Neural progenitor cell (in vitro differentiated cells): ENCODE results near the gene NDOR1. TPM values are rescaled to one million over a fixed set of nuclear protein-coding genes. Genes with fewer than 3 reads are reported as not detected.

Source experiments
- DNase-seq: peaks from one replicate; pipeline ENCODE4 v3.0.0-alpha.2; 2016; ENCODE audit warnings: low spot score
- H2AFZ ChIP-seq: fragments of 200-600 bp; sonication (generic); replicated peaks from 2 replicates; pipeline ENCODE4 v1.6.1; 2016; ENCODE audit warnings: antibody characterized with exemption
- H3F3A ChIP-seq: fragments of 200-600 bp; sonication (generic); 2 replicates; pipeline ENCODE4 v1.6.1; 2016; ENCODE audit warnings: antibody characterized with exemption, low read depth
- H3K27ac ChIP-seq: fragments of 200-600 bp; sonication (generic); 2 replicates; pipeline ENCODE4 v1.5.1; 2016; ENCODE audit warnings: mild to moderate bottlenecking
- H3K27me3 ChIP-seq: fragments of 200-600 bp; sonication (generic); 2 replicates; pipeline ENCODE4 v1.6.1; 2016; ENCODE audit warnings: mild to moderate bottlenecking, moderate library complexity
- H3K36me3 ChIP-seq: fragments of 200-600 bp; sonication (generic); 2 replicates; pipeline ENCODE4 v1.5.1; 2016
- H3K4me1 ChIP-seq: fragments of 200-600 bp; sonication (generic); 2 replicates; pipeline ENCODE4 v1.6.1; 2016; ENCODE audit warnings: mixed run types
- H3K4me2 ChIP-seq: fragments of 200-600 bp; sonication (generic); 2 replicates; pipeline ENCODE4 v1.6.1; 2016
- H3K4me3 ChIP-seq: fragments of 200-600 bp; sonication (generic); 2 replicates; pipeline ENCODE4 v1.5.1; 2016
- H3K79me2 ChIP-seq: fragments of 200-600 bp; sonication (generic); 2 replicates; pipeline ENCODE4 v1.6.1; 2016; ENCODE audit warnings: low read depth
- H3K9ac ChIP-seq: fragments of 200-600 bp; sonication (generic); 2 replicates; pipeline ENCODE4 v1.6.1; 2016
- H3K9me3 ChIP-seq: fragments of 200-600 bp; sonication (generic); 2 replicates; pipeline ENCODE4 v1.5.1; 2016; ENCODE audit warnings: low read depth
- H4K20me1 ChIP-seq: fragments of 200-600 bp; sonication (generic); 2 replicates; pipeline ENCODE4 v1.6.1; 2016; ENCODE audit warnings: low read depth
- H3K27ac Mint-ChIP-seq: 3 replicates; pipeline ENCODE4 v1.8.0; 2021; ENCODE audit warnings: mixed read lengths
- H3K27me3 Mint-ChIP-seq: 2 replicates; pipeline ENCODE4 v1.8.0; 2022; ENCODE audit warnings: low read depth, mild to moderate bottlenecking, inconsistent platforms, moderate library complexity, mixed read lengths; ENCODE audit not compliant: insufficient read depth
- H3K36me3 Mint-ChIP-seq: 3 replicates; pipeline ENCODE4 v1.8.0; 2021; ENCODE audit warnings: mixed read lengths
- H3K4me1 Mint-ChIP-seq: 3 replicates; pipeline ENCODE4 v1.8.0; 2021; ENCODE audit warnings: mixed read lengths
- H3K4me3 Mint-ChIP-seq: 3 replicates; pipeline ENCODE4 v1.8.0; 2021; ENCODE audit warnings: mild to moderate bottlenecking, moderate library complexity, mixed read lengths
- H3K9me3 Mint-ChIP-seq: 3 replicates; pipeline ENCODE4 v1.8.0; 2020; ENCODE audit warnings: mixed read lengths
- CTCF ChIP-seq: fragments of 200-600 bp; sonication (generic); IDR thresholded peaks from 2 replicates; pipeline ENCODE4 v1.5.1; 2017; ENCODE audit warnings: antibody characterized with exemption, mild to moderate bottlenecking
- EZH2 ChIP-seq: fragments of 200-600 bp; sonication (generic); IDR thresholded peaks from 2 replicates; pipeline ENCODE4 v1.6.1; 2017; ENCODE audit warnings: antibody characterized with exemption, mild to moderate bottlenecking, moderate library complexity
- EZH2phosphoT487 ChIP-seq: fragments of 200-600 bp; sonication (generic); IDR thresholded peaks from 2 replicates; pipeline ENCODE4 v1.6.1; 2017; ENCODE audit warnings: antibody characterized with exemption
- total RNA-seq: library from RNA; depleted of rRNA; stranded (reverse); fragments of >200 nt; gene quantifications from 2 replicates; pipeline ENCODE4 v1.2.3, GENCODE V29; 2015; ENCODE audit warnings: low replicate concordance

Gene NDOR1
- total RNA-seq, 1 donor from 2014 or later = 5.1 TPM

- Histone ChIP-seq H4K20me1 (peaks cover 27% of the 10 kb centered on the region), H3K9me3 (no peaks in the 10 kb centered on the region), H2AFZ (no peak overlapping the region), H3K79me2 (peaks cover 13% of the 10 kb centered on the region), H3K36me3 (no peaks in the 10 kb centered on the region), H3K4me1 (peaks cover 8% of the 10 kb centered on the region), H3F3A (peaks cover 11% of the 10 kb centered on the region), H3K4me2 (no peak overlapping the region), H3K4me3 (no peak overlapping the region), H3K27ac (no peak overlapping the region), H3K27me3 (no peaks in the 10 kb centered on the region), H3K9ac (no peak overlapping the region)
- Mint-ChIP-seq H3K36me3 (no peaks in the 10 kb centered on the region), H3K27me3 (peaks cover 2% of the 10 kb centered on the region), H3K4me3 (peak overlapping the region; percentile 63), H3K27ac (no peak overlapping the region), H3K9me3 (no peaks in the 10 kb centered on the region), H3K4me1 (peaks cover 9% of the 10 kb centered on the region)
- DNase-seq = no peak
- TF ChIP-seq EZH2phosphoT487 (no peak), CTCF (no peak), EZH2 (no peak)
Measured at GRCh38 chr9:137234758-137235423, 29.4 kb downstream of the NDOR1 start.

DNA sequence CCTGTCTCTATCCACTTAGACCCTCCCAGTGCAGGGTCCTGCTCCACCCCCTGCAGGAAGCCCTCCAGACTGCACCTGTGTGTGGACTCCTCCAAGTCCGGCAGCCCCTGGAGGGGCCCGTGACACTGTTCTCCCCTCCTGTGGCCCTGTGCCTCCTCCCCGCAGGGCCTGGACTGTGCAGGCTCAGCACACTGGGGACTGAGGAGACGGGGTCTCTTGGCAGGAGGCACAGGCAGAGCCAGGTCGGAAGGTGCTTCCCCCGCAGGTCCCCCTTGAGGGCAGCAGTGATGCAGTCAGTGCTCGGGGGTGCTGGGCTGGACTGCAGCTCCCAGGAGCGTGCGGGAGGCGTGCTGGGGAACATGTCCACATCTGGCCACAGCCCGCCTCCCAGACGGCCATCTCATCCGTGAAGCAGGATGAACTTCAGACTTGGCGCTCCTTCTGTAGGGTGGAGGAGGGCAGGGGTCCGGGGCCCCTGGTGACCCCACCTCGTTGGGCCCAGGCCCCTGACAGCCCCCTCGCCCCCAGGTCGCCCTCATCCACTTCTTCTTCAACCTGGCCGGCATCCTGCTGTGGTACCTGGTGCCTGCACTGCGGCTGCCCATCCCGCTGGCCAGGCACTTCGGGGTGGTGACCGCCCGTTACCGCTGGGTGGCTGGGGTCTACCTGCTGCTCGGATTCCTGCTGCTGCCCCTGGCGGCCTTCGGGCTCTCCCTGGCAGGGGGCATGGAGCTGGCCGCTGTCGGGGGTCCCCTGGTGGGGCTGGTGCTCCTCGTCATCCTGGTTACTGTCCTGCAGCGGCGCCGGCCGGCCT lies 30.1 kb downstream of the NDOR1 start:
- TF ChIP-seq EZH2 = no peak
- no peak for TF ChIP-seq EZH2phosphoT487
- TF ChIP-seq CTCF = no peak
- H3K4me3 Mint-ChIP-seq = no peak overlapping the region
- H4K20me1 ChIP-seq = peaks cover 27% of the 10 kb centered on the region
- peaks cover 18% of the 10 kb centered on the region for H3F3A ChIP-seq
- H3K27me3 Mint-ChIP-seq = peaks cover 2% of the 10 kb centered on the region
- H3K9ac ChIP-seq = no peak overlapping the region
- peaks cover 15% of the 10 kb centered on the region for H3K79me2 ChIP-seq
- no peak overlapping the region for H3K27ac Mint-ChIP-seq
- no peak overlapping the region for H2AFZ ChIP-seq
- H3K36me3 ChIP-seq = no peaks in the 10 kb centered on the region
- no peak for DNase-seq
- no peaks in the 10 kb centered on the region for H3K9me3 Mint-ChIP-seq
- no peak overlapping the region for H3K4me3 ChIP-seq
- H3K36me3 Mint-ChIP-seq = no peaks in the 10 kb centered on the region
- no peaks in the 10 kb centered on the region for H3K27me3 ChIP-seq
- peaks cover 8% of the 10 kb centered on the region for H3K4me1 ChIP-seq
- no peak overlapping the region for H3K27ac ChIP-seq
- H3K4me2 ChIP-seq = peak overlapping the region; percentile 37
- H3K9me3 ChIP-seq = no peaks in the 10 kb centered on the region
- peaks cover 9% of the 10 kb centered on the region for H3K4me1 Mint-ChIP-seq

GRCh38 chr9:137236238-137236935 lies 30.9 kb downstream of the NDOR1 start:
- Histone ChIP-seq H3K4me2 (peak overlapping the region; percentile 67), H4K20me1 (peaks cover 27% of the 10 kb centered on the region), H3K79me2 (peaks cover 15% of the 10 kb centered on the region), H3F3A (peaks cover 18% of the 10 kb centered on the region), H3K4me3 (peak overlapping the region; percentile 5), H3K4me1 (peaks cover 8% of the 10 kb centered on the region), H3K9ac (no peak overlapping the region), H2AFZ (no peak overlapping the region), H3K27ac (no peak overlapping the region), H3K27me3 (no peaks in the 10 kb centered on the region), H3K9me3 (no peaks in the 10 kb centered on the region), H3K36me3 (no peaks in the 10 kb centered on the region)
- Mint-ChIP-seq H3K27ac (no peak overlapping the region), H3K9me3 (no peaks in the 10 kb centered on the region), H3K4me3 (no peak overlapping the region), H3K36me3 (peaks cover 3% of the 10 kb centered on the region), H3K27me3 (peaks cover 2% of the 10 kb centered on the region), H3K4me1 (peaks cover 13% of the 10 kb centered on the region)
- TF ChIP-seq EZH2phosphoT487 (no peak), CTCF (peak; percentile 100)
- DNase-seq = peak; percentile 93
